Germinal center (tissue), 1 donor: ENCODE measurements around the gene CNTROB.
"Not testable (repeated sequence)": the region's sequence is repeated elsewhere in the genome, so short reads cannot be mapped to it uniquely, and the experiment has no call there.

Experiments
- DNase-seq: peaks from one replicate; pipeline ENCODE4 v3.0.0; 2012; ENCODE audit warnings: mixed read lengths, low spot score

The CNTROB gene

GRCh38 chr17:7943291-7943690 lies 11.3 kb downstream of the CNTROB start:
- DNase-seq: no peak

GRCh38 chr17:7944326-7944725 lies 12.3 kb downstream of the CNTROB start:
- DNase-seq: no peak

GRCh38 chr17:7945651-7946050 lies 13.6 kb downstream of the CNTROB start:
- no peak for DNase-seq

- DNase-seq: no peak
These were observed 14.4 kb downstream of the CNTROB start for GRCh38 chr17:7946441-7946840.

- DNase-seq: no peak
These were observed 15.6 kb downstream of the CNTROB start for GRCh38 chr17:7947651-7948050.

- no peak for DNase-seq
These were observed 18.6 kb downstream of the CNTROB start for GRCh38 chr17:7950578-7950977.

- no peak for DNase-seq
These were observed 19.3 kb downstream of the CNTROB start for GRCh38 chr17:7951143-7951792.

GRCh38 chr17:7953266-7953665 lies 21.3 kb downstream of the CNTROB start:
- not testable (repeated sequence) for DNase-seq

GRCh38 chr17:7955414-7956227 lies 23.6 kb downstream of the CNTROB start:
- DNase-seq: no peak

- DNase-seq: no peak
These were observed 24.4 kb downstream of the CNTROB start for GRCh38 chr17:7956228-7956965.

- no peak for DNase-seq
These were observed 27.7 kb downstream of the CNTROB start for GRCh38 chr17:7959503-7960253.

- no peak for DNase-seq
These were observed 29.4 kb downstream of the CNTROB start for GRCh38 chr17:7961421-7961820.

GRCh38 chr17:7967751-7968150 lies 35.7 kb downstream of the CNTROB start:
- DNase-seq: no peak

GRCh38 chr17:7969433-7969832 lies 37.4 kb downstream of the CNTROB start:
- DNase-seq: no peak

GRCh38 chr17:7971651-7972050 lies 39.6 kb downstream of the CNTROB start:
- no peak for DNase-seq

- no peak for DNase-seq
These were observed 40.3 kb downstream of the CNTROB start for GRCh38 chr17:7972131-7972785.

- DNase-seq: no peak
These were observed 42.7 kb downstream of the CNTROB start for GRCh38 chr17:7974638-7975131.

- DNase-seq: no peak
These were observed 45.0 kb downstream of the CNTROB start for GRCh38 chr17:7977039-7977438.

- DNase-seq: no peak
These were observed 45.8 kb downstream of the CNTROB start for GRCh38 chr17:7977805-7978204.

- DNase-seq: no peak
These were observed 50.2 kb downstream of the CNTROB start for GRCh38 chr17:7982173-7982572.

- no peak for DNase-seq
These were observed 50.7 kb downstream of the CNTROB start for GRCh38 chr17:7982666-7983065.
